ENCODE measurements around the gene ZNF341.

GRCh38 chr20:33684533-33685327 lies 47.1 kb upstream of the ZNF341 start:
- TF ChIP-seq GMEB1 (CRISPR knock-in tag; IDR thresholded peaks at IDR 0.05) (no peak), RBM15 (IDR thresholded peaks at IDR 0.05; ENCODE audit: insufficient read depth, low read length) (no peak), NCOA2 (IDR thresholded peaks at IDR 0.05; ENCODE audit: partially characterized antibody in 2 of 2) (no peak)

All from K562 (cell line).